Fibroblast of skin of abdomen (primary cell): Measurements from ENCODE around the gene LTBR.

Experiments
- DNase-seq: peaks from one replicate; pipeline ENCODE4 v3.0.0-alpha.2; 2013

Gene LTBR

DNA sequence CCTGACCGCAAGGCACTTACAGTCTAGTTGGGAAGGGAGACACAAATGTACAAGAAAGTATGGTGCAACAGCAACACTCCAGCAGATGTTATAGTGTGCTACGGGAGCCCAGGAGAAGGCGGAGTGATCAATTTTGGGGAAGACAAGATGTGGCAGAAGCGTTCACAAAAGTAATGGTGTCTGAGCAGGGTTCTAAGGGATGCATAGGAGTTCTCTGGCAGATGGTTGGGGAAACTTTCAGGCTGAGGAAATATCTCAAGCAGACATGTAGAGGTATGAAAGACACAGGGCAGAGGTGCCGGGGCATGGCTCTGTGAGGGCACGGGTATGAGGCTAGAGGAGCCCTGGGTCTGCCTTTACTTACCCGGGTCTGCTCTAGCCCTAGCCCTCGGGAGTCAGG is 37.0 kb upstream of the LTBR start:
- no peak for DNase-seq

DNA sequence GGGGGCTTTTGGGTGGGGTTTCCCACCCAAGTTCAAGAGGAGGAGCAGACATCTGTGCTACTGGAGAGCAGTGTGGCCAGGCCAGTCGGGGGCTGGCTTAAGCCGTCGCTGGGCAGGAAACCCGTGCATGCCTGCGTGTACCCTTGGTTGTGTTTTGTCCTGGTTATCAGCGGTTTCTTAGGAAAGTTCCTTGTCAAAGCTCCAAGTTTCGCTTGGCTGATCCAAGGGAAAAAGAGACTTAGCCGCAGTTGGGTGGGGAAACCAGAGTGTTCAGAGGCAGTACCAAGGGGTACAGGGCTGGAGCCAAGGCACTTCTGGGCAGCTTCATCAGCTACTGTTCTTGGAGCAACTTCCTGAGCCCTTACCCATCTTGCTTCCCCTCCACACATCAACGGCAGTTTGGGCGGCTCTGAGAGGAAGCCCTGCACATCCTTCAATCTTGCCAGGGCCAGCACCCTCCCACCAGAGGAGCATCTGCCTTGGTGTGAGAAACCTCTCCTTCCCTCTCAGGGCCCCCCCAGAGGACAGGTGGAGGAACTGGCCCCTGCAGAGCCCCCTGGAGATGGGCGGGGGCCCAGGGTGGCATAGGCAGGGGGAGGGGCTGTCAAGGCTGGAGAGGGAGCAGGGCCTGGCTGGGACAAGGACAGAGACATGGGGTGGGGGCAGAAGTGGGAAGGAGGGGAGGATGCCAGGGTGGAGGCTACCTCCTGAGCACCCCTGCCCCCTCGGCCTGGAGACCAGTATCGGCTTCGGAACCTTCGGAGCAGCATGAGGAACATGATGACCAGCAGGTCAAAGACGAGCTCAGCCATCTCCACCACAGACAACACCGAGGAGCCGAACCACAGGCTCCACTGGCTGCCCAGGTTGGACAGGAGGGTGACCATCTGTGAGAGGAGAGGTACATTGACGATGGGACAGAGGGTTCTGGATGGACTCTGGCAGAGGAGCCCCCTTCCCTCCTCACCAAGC is 36.3 kb upstream of the LTBR start:
- DNase-seq, result no peak

DNA sequence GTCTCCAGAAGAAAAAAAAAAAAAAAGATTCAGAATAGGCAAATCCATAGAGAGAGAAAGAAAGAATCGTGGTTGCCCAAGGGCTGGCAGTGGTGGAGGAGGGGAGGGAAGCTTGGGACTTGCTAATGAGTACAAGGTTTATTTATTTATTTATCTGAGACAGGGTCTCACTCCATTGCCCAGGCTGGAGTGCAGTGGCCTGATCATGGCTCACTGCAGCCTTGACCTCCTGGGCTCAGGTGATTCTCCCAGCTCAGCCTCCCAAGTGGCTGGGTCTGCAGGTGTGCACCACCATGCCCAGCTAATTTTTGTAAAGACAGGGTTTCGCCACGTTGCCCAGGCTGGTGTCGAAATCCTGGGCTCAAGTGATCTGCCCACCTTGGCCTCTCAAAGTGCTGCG is 32.3 kb upstream of the LTBR start:
- DNase-seq, result no peak

DNA sequence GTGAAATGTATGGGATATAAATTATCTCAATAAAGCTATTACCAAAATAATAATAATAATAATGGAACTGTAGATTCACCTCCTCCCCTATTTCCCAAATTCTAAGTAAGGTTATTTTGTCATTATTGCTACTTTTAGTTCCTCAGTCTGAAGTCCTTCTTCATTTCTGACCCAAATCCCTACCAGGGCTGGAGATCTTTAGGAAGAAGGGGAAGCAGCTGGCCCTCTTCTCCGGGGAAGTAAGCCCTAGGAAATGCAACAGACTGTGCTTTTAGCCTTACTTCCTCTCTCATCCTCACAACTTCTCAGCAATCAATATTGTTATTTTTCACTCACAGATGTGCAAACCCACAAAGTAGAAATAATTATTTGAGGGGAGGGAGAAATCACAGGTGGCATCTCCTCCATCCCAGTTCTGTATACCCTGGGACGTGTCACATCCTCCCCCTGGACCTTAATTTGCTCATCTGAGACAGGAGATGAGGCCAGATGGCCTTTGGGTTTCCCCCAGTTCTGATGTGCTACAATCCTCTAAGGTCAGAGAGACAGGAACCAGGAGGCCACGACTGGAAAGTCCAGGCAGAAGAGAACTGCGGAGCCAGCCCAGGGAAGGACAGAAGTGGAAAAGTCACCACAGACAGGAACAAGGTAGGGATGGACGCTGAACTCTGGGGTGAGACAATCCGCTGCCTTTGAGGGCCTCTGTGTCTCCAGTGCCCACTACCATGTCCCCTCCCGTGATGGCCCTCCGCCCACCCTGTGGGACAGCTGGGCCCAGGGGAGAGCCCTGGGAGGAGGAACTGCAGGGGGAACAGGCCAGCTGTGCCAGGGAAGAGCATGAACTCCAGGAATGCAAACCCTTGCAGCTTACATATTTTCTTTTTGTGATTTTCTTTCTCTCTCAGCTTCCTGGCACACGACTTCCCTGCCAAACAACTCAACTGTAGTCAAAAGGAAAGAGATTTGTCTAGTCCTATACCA is 31.5 kb upstream of the LTBR start:
- DNase-seq, result no peak

DNA sequence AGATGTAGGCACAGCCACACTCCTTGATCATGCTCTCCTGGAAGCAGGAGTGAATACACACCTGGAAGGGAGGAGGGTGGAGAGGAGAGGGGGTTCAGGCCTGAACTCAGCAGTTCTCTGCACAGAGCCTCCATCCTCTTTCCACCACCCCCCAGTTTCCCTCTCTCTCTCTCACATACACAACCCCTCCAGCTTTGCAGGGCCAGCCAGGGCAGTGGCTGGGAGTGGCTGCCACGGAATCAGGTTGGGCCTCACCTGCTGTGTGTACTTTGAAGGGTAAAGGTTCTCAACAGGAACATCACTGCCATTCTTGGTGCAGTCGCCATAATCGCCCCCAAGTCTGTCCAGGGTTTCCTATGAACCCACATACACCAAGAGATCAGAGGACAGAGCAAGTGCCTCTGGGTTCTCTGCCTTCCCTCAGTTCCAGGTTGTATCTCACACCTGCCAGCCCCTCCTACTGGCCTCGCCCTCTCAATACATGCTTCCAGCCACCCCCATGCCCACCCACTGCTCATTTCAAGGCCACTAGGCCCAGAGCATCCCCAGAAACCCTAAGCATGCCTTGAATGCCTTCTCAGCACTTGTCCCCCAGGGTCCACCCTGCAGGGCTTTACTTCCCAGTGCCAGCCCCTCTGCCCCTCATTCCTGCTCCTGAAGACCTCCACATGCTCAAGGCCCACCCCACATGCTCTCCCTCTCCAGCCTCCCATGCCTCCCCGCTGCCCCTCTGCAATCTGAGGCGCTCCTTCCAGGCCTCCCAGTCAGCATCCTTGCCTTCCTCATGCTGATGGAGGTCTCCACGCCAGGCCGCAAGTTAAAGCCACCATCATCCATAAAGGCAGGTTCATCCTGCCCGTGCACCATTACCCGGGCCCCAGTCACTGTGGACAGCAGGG is 29.2 kb upstream of the LTBR start:
- DNase-seq, result no peak

DNA sequence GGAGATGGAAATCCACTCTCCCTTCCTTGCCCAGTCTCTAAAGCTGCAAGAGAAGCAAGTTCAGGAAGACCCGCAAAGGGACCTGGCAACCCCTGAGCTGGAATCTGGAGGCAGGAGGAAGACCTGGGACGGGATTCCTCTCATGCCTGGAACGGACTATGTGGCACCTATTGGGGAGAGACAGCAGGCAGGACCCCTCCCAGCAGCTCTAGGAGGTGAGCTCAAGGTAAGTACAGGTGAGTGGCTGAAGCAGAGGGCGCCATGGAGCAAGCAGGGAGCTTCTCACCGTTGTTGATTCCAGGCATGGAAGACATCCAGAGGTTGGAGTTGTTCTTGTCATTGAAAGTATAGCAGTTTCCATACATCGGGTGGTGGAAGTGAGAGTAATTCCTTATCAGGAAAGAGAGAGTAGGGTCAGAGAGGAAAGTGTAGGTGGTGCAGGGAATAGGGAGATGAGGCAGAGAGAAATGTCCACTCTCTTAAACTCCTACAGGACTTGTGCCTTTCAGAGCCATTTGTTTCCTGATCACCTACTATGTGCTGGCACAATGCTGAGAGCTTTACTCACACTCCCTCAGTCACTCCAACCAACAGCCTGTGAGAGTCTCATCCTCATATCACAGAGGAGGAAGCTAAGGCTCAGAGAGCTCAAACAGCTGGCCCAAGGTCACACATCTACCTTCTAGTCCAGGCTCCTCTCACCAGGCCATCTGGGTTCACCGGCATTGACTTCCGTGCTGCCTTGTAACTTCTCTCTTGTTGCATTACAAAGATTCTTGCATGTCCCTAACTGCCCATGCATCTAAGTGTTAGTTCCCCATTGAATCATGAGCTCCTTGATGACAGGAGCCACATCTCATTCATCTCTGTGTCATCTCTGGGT is 28.2 kb upstream of the LTBR start:
- no peak for DNase-seq

DNA sequence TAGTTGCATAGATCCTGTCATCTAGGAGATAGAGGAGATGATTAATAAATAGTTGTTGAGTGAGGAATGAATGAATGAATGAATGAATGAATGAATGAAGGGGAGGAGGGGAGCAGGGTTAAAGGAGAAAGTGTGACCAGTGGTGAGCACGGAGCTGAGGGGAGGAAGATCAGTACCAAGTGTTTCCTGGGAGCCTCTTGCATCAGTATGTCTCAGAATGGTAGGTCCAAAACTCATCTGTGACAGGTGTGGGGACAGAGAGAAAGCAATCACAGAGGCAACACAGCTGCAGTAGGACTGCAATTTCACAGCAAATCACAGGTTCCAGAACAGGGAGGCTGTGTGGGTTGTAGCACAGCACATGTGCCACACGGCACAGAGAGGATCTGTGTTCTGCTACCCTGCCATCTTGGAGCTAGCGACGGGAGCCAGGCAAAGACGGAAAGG is 27.6 kb upstream of the LTBR start:
- no peak for DNase-seq

DNA sequence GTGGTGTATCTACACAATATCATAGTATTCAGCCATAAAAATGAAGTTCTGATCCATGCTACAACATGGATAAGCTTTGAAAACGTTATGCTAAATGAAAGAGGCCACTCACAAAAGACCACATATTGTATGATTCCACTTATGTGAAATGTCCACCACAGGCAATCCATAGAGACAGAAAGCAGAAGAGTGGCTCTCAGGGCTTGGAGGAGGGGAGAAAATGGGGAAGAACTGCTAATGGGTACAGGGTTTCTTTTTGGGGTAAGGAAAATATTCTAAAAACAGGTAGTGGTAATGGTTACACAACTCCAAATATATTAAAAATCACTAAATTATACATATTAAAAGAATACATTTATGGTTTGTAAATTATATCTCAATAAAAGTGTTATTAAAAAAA is 25.1 kb upstream of the LTBR start:
- DNase-seq, result no peak

DNA sequence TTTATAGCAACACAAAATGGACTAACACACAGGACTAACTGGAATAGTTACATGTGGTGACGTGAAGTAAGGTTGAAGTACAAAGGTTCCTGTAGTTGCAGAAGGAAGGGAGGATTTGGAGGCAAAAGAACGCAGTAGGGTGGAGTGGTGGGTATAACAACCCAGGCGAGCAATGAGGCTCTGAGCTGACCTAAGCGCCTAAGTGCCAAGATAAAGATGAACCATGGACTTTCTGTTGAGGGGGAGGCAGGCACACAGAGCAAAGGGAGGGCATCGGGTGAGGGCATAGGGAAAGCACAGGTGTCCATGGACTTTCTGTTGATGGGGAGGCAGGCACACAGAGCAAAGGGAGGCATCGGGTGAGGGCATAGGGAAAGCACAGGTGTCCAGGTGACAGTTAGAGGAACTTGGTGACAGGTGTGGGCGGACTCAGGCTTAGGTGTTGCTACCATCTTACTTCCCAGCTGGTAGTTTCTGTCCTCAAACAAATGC is 23.8 kb upstream of the LTBR start:
- DNase-seq, result no peak

DNA sequence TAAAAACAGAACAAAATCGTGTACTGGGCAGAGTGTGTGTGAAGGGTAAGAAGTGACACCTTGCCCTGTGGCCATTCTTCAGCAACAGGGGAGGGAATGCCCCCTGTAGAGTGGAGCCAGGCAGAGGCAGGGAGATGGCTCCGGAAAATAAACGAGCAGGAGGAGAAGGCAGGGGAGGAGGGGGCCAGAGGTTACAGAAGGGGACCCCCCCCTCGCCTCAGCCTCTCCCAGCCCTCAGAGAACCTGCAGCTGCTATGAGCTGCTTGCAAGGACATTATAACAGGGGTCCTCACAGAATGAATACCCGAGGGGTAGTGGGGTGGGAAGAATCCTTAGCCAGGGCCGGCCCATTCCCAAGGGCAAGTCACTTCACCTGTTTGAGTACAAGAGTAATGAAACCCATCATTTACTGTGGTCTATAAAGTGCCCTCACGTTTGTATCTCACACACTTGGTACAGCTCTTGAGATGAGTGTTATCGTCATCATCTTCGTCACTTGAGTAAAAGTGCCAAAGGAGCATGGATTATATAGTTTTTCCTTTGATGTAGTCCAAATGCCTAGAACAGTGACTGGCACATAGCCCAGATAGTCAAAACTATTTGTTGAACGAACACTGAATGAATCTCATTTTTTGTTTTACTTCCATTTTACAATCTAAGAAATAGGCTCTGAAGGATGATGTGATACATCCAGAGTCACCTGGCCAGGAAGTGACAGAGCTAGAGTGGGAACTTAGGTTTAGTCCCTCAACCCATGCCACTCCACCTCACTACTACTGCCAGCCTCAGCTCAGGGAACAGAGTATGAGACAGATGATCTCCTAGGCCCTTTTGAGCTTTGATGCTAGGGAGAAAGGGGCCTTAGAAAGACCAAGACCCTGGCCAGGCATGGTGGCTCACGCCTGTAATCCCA is 23.1 kb upstream of the LTBR start:
- DNase-seq, result no peak

DNA sequence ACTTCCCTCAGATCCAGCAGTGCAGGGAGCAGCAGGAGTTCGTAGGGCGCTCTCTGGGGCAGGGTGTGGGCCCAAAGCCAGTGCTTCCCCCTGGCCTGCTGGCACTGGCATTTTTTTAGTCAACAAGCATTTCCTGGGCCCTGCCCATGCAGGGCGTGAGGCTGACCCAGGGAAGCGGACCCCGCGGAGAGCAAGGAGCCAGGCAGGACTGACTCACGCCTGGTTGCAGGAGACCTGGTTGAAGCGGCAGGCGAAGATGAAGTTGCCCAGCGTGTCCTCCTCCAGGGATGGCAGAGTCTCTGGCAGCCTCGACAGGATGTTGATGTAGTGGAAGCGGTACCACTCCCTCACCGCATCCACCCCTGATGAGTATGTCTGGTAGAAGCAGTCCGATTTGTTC is 22.1 kb upstream of the LTBR start:
- DNase-seq, result no peak

DNA sequence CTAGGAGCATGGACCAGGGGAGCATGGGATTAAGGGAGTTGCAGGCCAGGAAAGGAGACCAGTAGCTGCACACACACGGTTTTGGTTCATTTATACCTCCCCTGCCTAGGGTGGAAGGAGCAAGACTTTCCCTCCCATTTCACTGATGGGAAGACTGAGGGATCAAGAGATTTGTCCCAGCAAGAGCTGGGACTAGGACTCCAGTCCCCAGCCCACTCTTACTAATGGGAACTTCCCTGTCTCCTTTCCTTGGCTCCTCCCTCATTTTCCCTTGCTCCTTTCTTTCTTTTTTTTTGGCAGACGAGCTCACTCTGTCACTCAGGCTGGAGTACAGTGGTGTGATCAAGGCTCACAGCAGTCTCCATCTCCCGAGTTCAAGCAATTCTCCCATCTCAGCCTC is 21.6 kb upstream of the LTBR start:
- DNase-seq, result no peak

DNA sequence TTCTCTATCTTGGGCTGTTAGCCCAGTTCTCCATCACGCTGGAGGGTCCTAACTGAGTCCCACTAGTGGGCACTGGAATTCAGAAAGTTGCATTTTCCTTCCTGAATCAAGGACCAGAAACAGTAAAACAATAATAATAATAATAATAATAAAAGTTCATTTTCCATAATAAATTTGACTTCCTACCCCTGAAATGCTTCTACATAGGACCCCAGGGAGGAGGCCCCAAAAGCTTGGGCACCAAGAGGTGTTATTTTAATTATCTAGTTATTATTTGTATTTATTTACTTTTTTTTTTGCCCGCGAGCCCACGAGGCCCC is 21.0 kb upstream of the LTBR start:
- no peak for DNase-seq

DNA sequence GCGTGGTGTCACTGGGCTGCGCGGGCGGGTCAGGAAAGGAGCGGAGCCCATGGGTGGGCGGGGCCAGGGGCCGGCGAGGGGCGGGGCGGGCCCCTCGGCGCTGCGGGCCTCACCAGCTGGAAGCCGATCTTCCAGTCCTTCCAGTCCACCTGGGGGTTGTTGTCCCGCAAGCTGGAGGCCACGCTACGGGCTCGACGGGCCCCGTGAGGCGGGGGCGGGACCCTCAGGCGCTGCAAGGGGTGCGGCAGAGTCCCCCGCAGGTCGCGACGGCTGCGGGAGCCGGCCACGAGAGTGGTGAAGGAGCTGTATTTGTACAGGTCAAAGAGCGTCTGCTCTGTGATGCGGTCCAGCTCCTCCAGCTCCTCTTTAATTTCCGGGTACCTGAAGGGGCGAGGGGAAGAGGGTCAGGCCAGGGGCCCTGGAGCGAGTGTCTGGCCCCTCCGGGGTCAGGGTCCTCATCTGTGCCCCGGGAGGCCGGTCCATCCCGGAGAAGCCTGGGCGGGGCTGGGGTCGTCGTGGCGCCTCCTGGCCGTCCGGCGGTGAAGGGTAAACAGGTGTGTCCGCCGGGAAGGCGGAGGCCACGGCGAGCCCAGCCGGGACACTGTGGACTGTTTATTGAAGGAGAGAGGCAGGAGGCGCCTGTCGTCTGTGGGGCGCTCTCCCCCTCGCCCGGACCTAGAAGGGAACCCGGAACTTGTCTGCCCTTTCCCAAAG is 20.5 kb upstream of the LTBR start:
- peak; percentile 53 for DNase-seq

DNA sequence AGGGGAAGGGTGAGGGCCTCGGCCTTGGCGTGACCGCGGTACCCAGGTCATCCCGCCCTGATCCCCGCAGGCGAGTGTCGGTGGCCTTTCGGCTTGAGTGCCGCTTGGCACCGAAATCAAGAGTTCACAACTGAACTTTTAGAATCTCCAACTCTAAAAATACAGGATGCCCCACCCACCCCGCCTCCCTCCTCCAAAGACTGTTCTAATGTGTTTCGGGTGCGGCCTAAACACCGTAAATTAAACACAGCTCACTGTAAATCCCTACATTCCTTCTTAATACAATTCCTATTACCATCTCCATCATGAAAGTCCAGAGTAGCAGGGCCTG is 20.0 kb upstream of the LTBR start:
- no peak for DNase-seq

DNA sequence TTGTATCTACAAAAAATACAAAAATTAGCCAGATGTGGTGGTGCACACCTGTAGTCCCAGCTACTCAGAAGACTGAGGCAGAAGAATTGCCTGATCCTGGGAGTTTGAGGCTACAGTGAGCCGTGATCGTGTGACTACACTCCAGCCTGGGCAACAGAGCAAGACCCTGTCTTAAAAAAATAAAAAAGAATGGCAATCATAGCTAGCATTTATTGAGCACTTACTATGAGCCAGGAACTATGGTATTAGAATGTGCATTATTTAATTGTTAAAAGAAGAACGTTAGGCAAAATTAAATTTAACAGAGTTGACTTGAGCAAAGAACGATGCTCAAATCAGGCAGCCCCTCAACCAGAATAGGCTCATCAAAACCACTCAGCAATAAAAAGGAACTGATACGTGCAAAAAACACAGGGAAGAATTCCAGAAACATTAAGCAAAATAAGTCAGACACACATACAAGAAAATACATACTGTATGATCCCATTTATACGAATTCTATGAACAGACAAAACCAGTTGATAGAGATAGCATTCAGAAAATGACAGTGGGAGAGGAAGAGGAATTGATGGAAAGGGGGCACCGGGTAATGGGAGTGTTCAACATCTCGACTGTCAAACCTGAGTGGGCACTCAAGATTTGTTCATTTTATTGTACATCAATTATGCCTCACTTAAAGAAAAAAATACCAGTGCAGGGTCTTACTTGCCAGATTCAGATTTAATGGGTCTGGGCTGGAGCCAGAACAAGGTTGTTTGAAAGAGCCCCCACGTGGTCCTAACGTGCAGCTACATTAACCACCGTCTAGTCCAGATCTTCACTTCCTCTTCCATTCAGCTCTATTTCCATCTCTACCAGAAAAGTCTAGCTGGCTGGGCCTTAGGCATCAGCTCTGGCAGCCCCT is 16.6 kb upstream of the LTBR start:
- peak; percentile 49 for DNase-seq

DNA sequence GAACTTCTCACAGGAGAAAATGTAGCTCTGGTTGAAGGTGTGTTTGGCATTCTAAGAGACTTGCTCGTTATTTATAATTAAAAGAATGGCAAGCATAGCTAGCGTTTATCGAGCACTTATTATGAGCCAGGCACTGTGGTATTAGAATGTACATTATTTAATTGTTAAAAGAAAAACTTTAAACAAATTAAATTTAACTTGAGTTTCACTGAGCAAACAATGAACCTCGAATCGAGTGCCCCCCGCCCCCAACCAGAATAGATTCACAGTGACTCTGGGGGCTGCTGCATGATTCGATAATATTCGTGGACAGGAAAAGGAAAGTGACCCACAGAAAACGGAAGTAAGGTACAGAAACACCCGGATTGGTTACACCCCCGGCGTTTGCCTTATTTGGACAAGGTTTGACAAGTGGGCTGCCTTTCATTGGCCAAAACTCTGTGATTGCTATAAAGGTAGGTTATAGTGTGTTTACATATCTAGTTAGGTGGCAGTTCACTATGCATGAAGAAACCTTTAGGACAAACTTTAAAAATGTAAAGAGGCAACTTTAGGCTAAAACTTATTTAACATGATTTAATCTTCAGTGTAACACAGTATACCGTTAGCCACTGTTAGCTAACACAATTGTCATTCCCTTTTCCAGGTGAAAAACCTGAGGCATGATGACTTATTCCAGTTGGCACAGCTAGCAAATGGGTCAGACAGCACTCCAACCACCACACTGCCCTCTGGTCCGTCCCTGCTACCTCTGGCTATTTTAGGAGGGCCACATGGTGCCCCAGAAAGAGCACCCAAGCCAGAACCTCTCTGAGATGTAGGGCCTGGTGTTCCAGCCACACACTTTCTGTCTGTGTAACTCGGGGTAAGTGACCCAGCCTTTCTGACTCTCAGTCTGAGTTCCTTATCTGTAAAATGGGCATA is 15.7 kb upstream of the LTBR start:
- DNase-seq, result no peak
